GM19238 (cell line): ENCODE measurements around the gene RAB3C.

ENCODE experiments used
- DNase-seq: peaks from one replicate; pipeline ENCODE4 v3.0.0; 2011; ENCODE audit warnings: low spot score; ENCODE audit not compliant: insufficient read length

The RAB3C gene

GRCh38 chr5:58771796-58772195 lies 188.9 kb downstream of the RAB3C start:
- no peak for DNase-seq

- DNase-seq, result no peak
Measured at GRCh38 chr5:58773744-58774441, 191.0 kb downstream of the RAB3C start.

DNA sequence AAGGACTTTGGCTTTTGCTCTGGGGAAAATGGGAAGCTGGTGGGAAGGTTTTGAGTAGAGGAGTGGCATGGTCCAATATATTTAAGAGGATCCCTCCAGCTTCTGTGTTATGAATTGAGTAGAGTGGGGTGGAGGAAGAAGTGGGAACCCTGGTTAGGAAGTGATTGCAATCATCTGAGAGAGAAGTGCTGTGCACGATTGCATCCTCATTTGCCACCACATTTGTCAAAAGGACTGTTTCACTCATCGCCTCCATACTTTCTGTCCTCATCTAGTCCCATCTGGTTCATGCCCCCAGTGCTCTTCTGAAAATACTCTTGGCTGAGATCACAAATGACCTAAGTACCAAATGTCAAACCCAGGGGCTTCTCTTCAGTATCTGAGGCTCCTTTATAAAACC lies 192.1 kb downstream of the RAB3C start:
- no peak for DNase-seq

- DNase-seq, result no peak
Measured at GRCh38 chr5:58775701-58776262, 192.9 kb downstream of the RAB3C start.

DNA sequence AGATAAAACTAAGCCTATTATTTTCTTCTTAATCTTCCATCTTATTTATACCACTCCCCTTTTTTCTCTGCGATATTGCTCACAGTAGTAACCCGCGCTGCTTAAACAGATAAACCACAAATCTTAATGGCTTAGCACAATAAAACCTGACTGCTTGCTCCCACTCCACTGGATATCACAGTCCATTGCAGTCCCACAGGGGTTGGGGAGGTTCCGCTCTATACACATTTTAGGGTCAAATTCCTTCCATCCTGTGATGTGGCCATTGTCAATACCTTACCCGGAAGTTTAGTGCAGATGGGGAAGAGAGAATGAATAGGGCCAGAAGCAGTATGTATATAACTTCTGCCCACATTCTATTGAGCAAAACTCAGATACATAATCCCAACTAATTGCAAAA lies 193.7 kb downstream of the RAB3C start:
- DNase-seq, result no peak

DNA sequence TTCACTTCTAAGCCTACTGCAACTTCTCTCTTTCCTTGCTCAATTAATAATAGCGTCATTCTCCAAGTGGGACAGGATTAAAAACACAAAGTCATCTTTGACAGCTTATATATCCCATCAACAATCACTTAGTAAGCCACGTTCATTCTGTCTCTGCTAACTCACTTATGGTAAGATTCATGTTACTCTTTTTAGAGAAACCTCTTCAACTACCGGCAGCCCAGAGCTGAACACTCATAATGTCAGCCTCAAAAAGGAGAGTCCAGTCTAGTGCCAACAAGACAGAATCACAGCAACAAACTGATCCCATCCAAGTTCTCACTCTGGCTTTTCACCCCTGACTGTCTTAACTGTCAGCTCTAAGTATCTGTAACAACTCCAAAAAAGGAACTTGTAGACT lies 196.0 kb downstream of the RAB3C start:
- DNase-seq, result no peak

GRCh38 chr5:58786035-58786434 lies 203.2 kb downstream of the RAB3C start:
- DNase-seq, result no peak

GRCh38 chr5:58786711-58787303 lies 203.9 kb downstream of the RAB3C start:
- DNase-seq, result no peak

DNA sequence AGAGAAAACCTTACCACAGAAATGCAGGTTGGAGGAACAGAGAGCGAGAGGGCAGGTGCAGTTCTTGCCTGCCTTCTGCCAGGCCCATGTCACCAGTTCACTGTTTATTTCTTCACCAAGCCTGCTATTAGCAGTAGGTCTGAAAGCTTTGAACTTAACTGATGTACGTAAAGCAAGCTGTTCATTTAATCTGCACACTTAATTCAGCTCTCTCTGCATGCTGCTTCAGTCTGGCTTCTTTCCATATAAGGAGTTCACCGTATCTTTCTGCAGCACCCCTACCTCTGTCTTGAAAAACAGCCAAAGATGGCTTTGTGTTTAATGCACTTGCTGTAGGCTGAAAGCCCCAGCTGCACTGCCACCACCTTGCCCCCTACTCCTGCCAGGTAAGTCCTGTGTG lies 205.1 kb downstream of the RAB3C start:
- no peak for DNase-seq

GRCh38 chr5:58793888-58794657 lies 211.2 kb downstream of the RAB3C start:
- no peak for DNase-seq

- DNase-seq, result no peak
Measured at GRCh38 chr5:58794875-58795274, 212.0 kb downstream of the RAB3C start.

- DNase-seq, result no peak
Measured at GRCh38 chr5:58795327-58795726, 212.5 kb downstream of the RAB3C start.

DNA sequence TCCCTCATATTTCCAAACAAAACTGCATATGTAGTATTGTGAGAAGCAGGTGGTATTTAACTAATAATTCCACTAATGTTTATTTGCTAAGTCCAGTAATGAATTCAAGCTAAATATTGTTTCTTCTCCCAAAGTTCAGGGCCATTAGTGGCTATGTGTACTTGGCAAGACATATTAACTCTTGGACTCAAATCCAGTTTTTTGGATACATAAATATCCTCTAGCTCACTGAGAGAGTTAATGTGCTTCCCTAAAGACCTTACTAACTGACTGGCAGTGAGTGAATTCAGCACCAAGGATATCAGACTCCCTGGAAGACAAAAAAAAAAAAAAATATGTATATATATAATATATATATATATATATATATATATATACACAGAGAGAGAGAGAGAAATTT lies 214.1 kb downstream of the RAB3C start:
- no peak for DNase-seq

GRCh38 chr5:58800356-58800755 lies 217.5 kb downstream of the RAB3C start:
- DNase-seq, result no peak

GRCh38 chr5:58800861-58801540 lies 218.1 kb downstream of the RAB3C start:
- no peak for DNase-seq

DNA sequence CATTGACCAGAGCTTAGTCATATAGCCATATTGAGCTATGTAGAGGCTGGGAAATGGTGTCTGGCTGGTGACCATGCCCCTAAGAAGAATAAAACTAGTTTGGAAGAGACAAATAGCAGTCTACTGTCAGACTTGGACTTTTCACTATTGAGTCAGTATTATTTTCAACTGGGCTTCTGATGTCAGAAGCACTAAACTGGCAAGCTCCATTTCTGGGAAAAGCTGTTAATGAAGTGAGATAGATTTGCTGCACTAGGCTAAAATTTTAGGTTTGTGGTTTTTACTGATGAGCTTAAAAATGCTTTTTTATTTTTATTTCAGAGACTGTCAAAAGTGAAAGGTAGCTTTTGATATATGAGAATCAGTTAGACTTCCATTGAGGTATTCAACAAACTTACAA lies 220.2 kb downstream of the RAB3C start:
- no peak for DNase-seq

DNA sequence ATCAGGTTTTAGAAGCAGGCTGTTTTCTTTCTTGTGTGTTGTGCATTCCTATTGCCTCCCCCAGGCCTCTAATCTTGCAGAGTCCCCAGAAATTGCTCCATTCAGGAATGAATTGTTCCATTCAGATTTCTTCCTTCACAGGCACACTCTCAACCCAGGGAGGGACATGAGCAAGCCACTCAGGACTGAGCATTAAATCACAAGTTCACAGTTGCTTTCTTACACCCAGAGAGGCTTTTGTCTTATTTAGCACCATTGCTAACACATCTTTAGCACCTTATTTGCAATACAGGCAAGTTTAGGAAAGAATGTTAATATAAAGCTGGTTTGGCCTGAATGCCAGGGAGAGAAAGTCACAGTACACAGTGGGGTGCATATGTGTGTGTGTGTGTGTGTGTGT lies 221.4 kb downstream of the RAB3C start:
- DNase-seq, result no peak

DNA sequence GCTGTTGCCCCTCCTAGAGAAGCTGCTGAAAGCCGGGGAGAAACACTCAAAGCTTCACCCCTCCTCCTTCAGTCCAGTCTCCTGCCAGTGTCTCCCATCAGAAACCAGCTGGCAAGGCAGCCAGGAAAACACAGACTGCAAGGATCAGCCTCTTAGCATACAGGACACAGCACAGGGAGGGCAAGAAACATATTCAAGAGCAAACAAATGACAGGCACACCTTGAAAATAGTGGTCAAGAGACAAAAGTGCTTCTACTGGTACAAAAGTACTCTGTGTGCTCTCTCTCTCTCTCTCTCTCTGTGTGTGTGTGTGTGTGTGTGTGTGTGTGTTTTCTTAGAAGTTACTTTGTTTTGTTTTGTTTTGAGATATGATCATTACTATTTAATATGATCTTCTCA lies 227.2 kb downstream of the RAB3C start:
- no peak for DNase-seq

GRCh38 chr5:58813855-58814254 lies 231.0 kb downstream of the RAB3C start:
- no peak for DNase-seq

- no peak for DNase-seq
Measured at GRCh38 chr5:58816181-58816731, 233.4 kb downstream of the RAB3C start.

DNA sequence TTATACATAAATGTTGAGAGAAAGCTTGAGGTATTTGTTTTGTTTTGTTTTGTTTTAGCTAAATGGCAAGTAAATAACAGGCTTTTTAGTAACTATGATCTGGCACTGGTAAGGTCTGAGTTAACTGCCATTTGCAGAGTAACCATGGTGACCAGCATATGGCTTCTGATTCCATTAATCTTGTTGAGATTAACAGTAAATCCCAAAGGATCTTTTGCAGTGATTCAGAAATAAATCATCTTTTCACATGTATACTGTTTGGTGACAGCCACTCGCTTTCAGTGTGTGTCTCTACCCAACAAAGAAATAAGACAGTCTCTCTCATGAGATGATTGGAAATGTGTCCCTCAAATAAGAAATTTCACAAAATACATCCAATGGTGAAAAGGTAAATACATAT lies 235.6 kb downstream of the RAB3C start:
- no peak for DNase-seq
